SJCRH30 (cell line): ENCODE measurements around the gene EHBP1. TPM values are rescaled to one million over a fixed set of nuclear protein-coding genes. Genes with fewer than 3 reads are reported as not detected.
A peak's percentile ranks its signal among the peaks of the same experiment; 100 is the strongest.

Experiments used
- DNase-seq, 2 experiments: peaks; one replicate each; pipeline ENCODE4 v3.0.0-alpha.2; 2015 to 2020
- H3K27ac ChIP-seq: fragments of 250-450 bp; sonication (Bioruptor Pico); 2 replicates; pipeline ENCODE4 v1.5.1; 2020; ENCODE audit warnings: mild to moderate bottlenecking, moderate library complexity
- H3K27me3 ChIP-seq: fragments of 250-450 bp; sonication (Bioruptor Pico); 2 replicates; pipeline ENCODE4 v1.5.1; 2020; ENCODE audit warnings: mild to moderate bottlenecking, moderate library complexity
- H3K36me3 ChIP-seq: fragments of 250-450 bp; sonication (Bioruptor Pico); 2 replicates; pipeline ENCODE4 v1.5.1; 2020; ENCODE audit warnings: mild to moderate bottlenecking, moderate library complexity
- H3K4me1 ChIP-seq: fragments of 250-450 bp; sonication (Bioruptor Pico); 2 replicates; pipeline ENCODE4 v1.5.1; 2020; ENCODE audit warnings: mild to moderate bottlenecking, moderate library complexity
- H3K4me3 ChIP-seq: fragments of 250-450 bp; sonication (Bioruptor Pico); 2 replicates; pipeline ENCODE4 v1.5.1; 2020; ENCODE audit warnings: mild to moderate bottlenecking, moderate library complexity
- H3K9me3 ChIP-seq: fragments of 250-450 bp; sonication (Bioruptor Pico); replicated peaks from 2 replicates; pipeline ENCODE4 v1.5.1; 2020; ENCODE audit warnings: mild to moderate bottlenecking, moderate library complexity
- total RNA-seq: library from RNA; depleted of rRNA; stranded (reverse); fragments of >200 nt; shearing (Covaris generic); gene quantifications from 2 replicates; pipeline ENCODE4 v1.2.3, GENCODE V29; 2014

EHBP1 gene
- total RNA-seq, 1 experiment from 2014 or later, result 32.7 TPM

- H3K27me3 ChIP-seq, result no peaks in the 10 kb centered on the region
- H3K4me3 ChIP-seq, result no peak overlapping the region
- no peaks in the 10 kb centered on the region for H3K4me1 ChIP-seq
- peaks cover 22% of the 10 kb centered on the region for H3K9me3 ChIP-seq
- no peak for DNase-seq
- peaks cover 10% of the 10 kb centered on the region for H3K36me3 ChIP-seq
- H3K27ac ChIP-seq, result no peak overlapping the region
Observed at GRCh38 chr2:62923242-62923641, 217.7 kb downstream of the EHBP1 start.

DNA sequence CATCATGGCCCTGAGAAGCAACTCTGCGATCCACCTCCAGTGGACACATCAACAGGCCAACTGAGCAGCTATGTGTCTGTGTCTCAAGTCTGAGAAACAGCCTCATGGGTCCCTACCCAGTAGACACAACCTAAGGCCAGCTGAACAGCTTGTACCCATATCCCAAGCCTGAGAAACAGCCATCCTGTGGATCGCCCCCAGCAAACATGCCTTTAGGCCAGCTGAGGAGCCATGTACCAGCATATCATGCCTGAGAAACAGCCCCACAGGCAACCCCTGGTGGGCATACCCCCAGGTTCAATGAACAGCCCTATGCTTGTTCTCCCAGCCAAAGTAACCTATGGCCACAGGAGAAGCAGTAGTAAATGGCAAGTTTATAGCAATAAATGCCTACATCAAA is 218.4 kb downstream of the EHBP1 start:
- Histone ChIP-seq H3K4me1 (no peaks in the 10 kb centered on the region), H3K4me3 (no peak overlapping the region), H3K9me3 (peaks cover 22% of the 10 kb centered on the region), H3K27ac (no peak overlapping the region), H3K27me3 (no peaks in the 10 kb centered on the region), H3K36me3 (peaks cover 10% of the 10 kb centered on the region)
- no peak for DNase-seq

DNA sequence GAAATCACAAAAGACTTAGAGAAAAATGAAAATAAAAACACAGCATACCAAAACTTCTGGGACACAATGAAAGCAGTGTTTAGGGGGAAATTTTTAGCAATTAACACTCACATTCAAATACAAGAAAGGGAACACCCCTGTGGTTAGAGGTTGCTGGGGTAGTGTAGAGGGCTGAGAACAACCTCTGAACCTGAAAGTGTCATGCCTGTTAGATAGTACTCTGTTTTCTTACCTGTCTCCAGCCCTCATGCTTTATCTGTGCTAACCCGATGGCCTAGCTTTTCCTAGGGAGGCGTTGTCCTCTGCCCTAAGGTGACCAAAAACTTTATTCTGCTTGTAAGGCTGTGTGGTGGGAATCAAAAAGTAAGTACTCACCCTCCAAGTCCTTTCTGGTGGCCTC is 222.5 kb downstream of the EHBP1 start:
- Histone ChIP-seq H3K27me3 (no peaks in the 10 kb centered on the region), H3K27ac (no peak overlapping the region), H3K9me3 (peaks cover 12% of the 10 kb centered on the region; the same call in 1 of the 2 replicates), H3K4me3 (no peak overlapping the region), H3K36me3 (peaks cover 7% of the 10 kb centered on the region), H3K4me1 (no peaks in the 10 kb centered on the region)
- no peak for DNase-seq

- Histone ChIP-seq H3K27me3 (no peaks in the 10 kb centered on the region), H3K27ac (no peak overlapping the region), H3K4me1 (no peaks in the 10 kb centered on the region), H3K4me3 (no peak overlapping the region), H3K36me3 (no peaks in the 10 kb centered on the region), H3K9me3 (no peaks in the 10 kb centered on the region)
- DNase-seq, result no peak
Observed at GRCh38 chr2:62931536-62931935, 226.0 kb downstream of the EHBP1 start.

DNA sequence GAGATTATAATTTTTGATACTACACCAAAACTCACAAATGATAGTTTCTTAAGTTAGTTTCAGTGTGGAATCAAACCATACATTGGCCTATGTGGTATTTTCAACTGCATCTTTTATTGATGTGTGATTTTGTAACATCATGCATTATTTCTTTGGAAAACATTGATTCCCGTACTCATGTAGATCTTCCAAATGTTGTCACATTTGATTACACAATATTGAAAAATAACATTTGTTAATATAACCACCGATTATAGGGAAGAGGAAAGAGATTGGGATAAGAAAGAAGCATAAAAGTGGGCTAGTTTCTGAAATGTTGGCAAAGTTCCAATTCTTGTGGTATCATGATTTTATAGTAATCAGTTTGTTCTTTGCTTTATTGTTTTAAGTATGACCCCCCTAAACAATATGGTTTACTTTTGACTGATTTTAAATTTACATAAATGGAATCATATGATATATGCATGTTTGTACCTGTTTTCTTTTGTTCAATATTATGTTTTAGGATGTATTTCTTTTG is 227.9 kb downstream of the EHBP1 start:
- Histone ChIP-seq H3K4me3 (no peak overlapping the region), H3K27me3 (no peaks in the 10 kb centered on the region), H3K4me1 (no peaks in the 10 kb centered on the region), H3K27ac (no peak overlapping the region), H3K36me3 (no peaks in the 10 kb centered on the region), H3K9me3 (no peaks in the 10 kb centered on the region)
- no peak for DNase-seq

GRCh38 chr2:62934517-62934916 is 229.0 kb downstream of the EHBP1 start:
- no peak overlapping the region for H3K27ac ChIP-seq
- H3K27me3 ChIP-seq, result no peaks in the 10 kb centered on the region
- H3K4me3 ChIP-seq, result no peak overlapping the region
- no peaks in the 10 kb centered on the region for H3K9me3 ChIP-seq
- H3K4me1 ChIP-seq, result no peaks in the 10 kb centered on the region
- no peaks in the 10 kb centered on the region for H3K36me3 ChIP-seq
- DNase-seq, result peak in 1 of 2 experiments; percentile 24

DNA sequence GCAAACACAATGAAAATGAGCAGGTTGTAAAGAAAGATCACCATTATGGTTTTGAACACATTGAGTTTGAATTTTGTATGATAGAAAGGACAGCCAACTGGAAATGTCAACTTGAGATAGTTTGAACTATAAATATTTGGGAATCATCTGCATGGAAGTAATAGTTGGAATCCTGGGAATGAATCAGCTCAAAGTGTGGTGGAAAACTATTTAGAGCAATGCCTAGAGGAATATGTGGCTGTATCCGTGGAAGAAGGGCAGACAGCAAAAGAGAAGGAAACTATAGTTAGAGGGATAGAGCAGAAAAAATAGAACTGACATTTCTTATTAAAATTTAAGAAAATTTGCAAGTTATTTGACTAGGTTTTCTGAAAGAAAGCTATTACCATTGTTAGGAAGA is 232.6 kb downstream of the EHBP1 start:
- no peak for DNase-seq
- Histone ChIP-seq H3K36me3 (no peaks in the 10 kb centered on the region), H3K4me1 (peaks cover 5% of the 10 kb centered on the region; the same call in 1 of the 2 replicates), H3K27me3 (no peaks in the 10 kb centered on the region), H3K4me3 (no peak overlapping the region), H3K9me3 (no peaks in the 10 kb centered on the region), H3K27ac (no peak overlapping the region)

- Histone ChIP-seq H3K36me3 (no peaks in the 10 kb centered on the region), H3K27ac (no peak overlapping the region)
- peak in 1 of 2 experiments; percentile 12 for DNase-seq
Observed at GRCh38 chr2:62939735-62940491, 234.4 kb downstream of the EHBP1 start.

DNA sequence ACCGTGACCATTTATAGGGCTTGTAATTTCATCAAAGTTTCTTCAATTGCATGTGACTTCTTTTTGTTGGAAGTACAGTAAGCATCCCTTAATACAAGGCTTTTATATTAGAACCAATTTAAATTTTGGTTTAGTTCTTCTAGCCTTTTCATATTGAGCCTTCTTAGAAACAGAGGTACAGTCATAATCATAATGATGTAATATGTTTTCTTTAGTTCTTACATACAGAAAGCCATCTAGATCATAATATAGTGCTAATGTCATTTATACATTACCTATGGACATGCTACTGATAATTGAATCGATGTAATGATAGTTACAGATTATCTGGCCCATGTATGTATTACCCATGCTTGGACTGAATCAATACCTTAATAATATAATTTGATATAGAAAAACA is 235.2 kb downstream of the EHBP1 start:
- 0 out of 2 replicates have a peak overlapping the region, but pooled peaks have one; percentile 4 for H3K27ac ChIP-seq
- H3K4me1 ChIP-seq, result peaks cover 5% of the 10 kb centered on the region; the same call in 1 of the 2 replicates
- H3K9me3 ChIP-seq, result no peaks in the 10 kb centered on the region
- H3K36me3 ChIP-seq, result no peaks in the 10 kb centered on the region
- DNase-seq, result no peak
- H3K27me3 ChIP-seq, result no peaks in the 10 kb centered on the region
- H3K4me3 ChIP-seq, result no peak overlapping the region

More at GRCh38 chr2:62939735-62940491, 234.4 kb downstream of the EHBP1 start:
- Histone ChIP-seq H3K27me3 (no peaks in the 10 kb centered on the region), H3K4me1 (peaks cover 5% of the 10 kb centered on the region; the same call in 1 of the 2 replicates), H3K4me3 (no peak overlapping the region), H3K9me3 (no peaks in the 10 kb centered on the region)

GRCh38 chr2:62941413-62941812 is 235.9 kb downstream of the EHBP1 start:
- Histone ChIP-seq H3K4me1 (peaks cover 5% of the 10 kb centered on the region; the same call in 1 of the 2 replicates), H3K27ac (no peak overlapping the region), H3K36me3 (no peaks in the 10 kb centered on the region), H3K27me3 (no peaks in the 10 kb centered on the region), H3K9me3 (no peaks in the 10 kb centered on the region), H3K4me3 (no peak overlapping the region)
- peak in 1 of 2 experiments; percentile 17 for DNase-seq

DNA sequence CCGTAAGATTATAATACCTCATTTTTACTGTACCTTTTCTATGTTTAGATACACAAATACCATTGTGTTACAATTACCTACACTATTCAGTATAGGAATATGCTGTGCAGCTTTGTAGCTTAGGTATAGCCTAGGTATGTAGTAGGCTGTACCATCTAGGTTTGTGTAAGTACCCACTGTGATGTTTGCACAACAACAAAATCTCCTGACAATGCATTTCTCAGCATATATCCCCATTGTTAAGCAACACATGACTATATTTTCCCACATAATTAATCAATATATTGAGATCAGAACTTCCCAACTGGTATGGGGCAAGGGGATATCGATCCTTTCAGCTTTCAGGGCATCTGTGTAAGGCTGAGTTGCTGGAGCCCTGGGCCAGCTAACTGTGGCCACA is 238.8 kb downstream of the EHBP1 start:
- H3K4me3 ChIP-seq, result no peak overlapping the region
- no peak overlapping the region for H3K27ac ChIP-seq
- peaks cover 5% of the 10 kb centered on the region; the same call in 1 of the 2 replicates for H3K4me1 ChIP-seq
- DNase-seq, result no peak
- no peaks in the 10 kb centered on the region for H3K27me3 ChIP-seq
- H3K9me3 ChIP-seq, result no peaks in the 10 kb centered on the region
- no peaks in the 10 kb centered on the region for H3K36me3 ChIP-seq

GRCh38 chr2:62947403-62947802 is 241.9 kb downstream of the EHBP1 start:
- no peaks in the 10 kb centered on the region for H3K27me3 ChIP-seq
- no peak overlapping the region for H3K4me3 ChIP-seq
- H3K36me3 ChIP-seq, result no peaks in the 10 kb centered on the region
- no peaks in the 10 kb centered on the region for H3K4me1 ChIP-seq
- no peaks in the 10 kb centered on the region for H3K9me3 ChIP-seq
- DNase-seq, result no peak
- no peak overlapping the region for H3K27ac ChIP-seq

GRCh38 chr2:62956651-62957050 is 251.1 kb downstream of the EHBP1 start:
- DNase-seq, result no peak
- Histone ChIP-seq H3K27me3 (no peaks in the 10 kb centered on the region), H3K27ac (no peak overlapping the region), H3K4me3 (no peak overlapping the region), H3K36me3 (peaks cover 12% of the 10 kb centered on the region; the same call in 1 of the 2 replicates), H3K4me1 (no peaks in the 10 kb centered on the region), H3K9me3 (no peaks in the 10 kb centered on the region)

GRCh38 chr2:62958206-62958605 is 252.7 kb downstream of the EHBP1 start:
- DNase-seq, result no peak
- Histone ChIP-seq H3K36me3 (peaks cover 12% of the 10 kb centered on the region; the same call in 1 of the 2 replicates), H3K27me3 (no peaks in the 10 kb centered on the region)

GRCh38 chr2:62964050-62964449 is 258.5 kb downstream of the EHBP1 start:
- no peaks in the 10 kb centered on the region; the same call in 1 of the 2 replicates for H3K36me3 ChIP-seq
- DNase-seq, result no peak
- H3K9me3 ChIP-seq, result no peaks in the 10 kb centered on the region

More at GRCh38 chr2:62958206-62958605, 252.7 kb downstream of the EHBP1 start:
- Histone ChIP-seq H3K9me3 (no peaks in the 10 kb centered on the region), H3K27ac (no peak overlapping the region), H3K4me1 (no peaks in the 10 kb centered on the region), H3K4me3 (no peak overlapping the region)

More at GRCh38 chr2:62964050-62964449, 258.5 kb downstream of the EHBP1 start:
- Histone ChIP-seq H3K27me3 (no peaks in the 10 kb centered on the region), H3K4me3 (no peak overlapping the region), H3K4me1 (no peaks in the 10 kb centered on the region), H3K27ac (no peak overlapping the region)
